Measurements from ENCODE around the gene CLTRN. TPM values are rescaled to one million over a fixed set of nuclear protein-coding genes. Genes with fewer than 3 reads are reported as not detected.

CLTRN gene
- total RNA-seq, 1 donor from 2014 or later = 0.90 TPM

GRCh38 chrX:15678339-15678738 lies 13.7 kb upstream of the CLTRN start:
- DNase-seq = no peak
- no peak for ATAC-seq
- Histone ChIP-seq H3K9me3 (no peaks in the 10 kb centered on the region), H3K27me3 (no peaks in the 10 kb centered on the region), H3K4me1 (no peaks in the 10 kb centered on the region), H3K27ac (no peak overlapping the region), H3K36me3 (no peaks in the 10 kb centered on the region), H3K4me3 (no peak overlapping the region)
- no peak for TF ChIP-seq CTCF (IDR thresholded peaks at IDR 0.05)
- intact Hi-C loops (cut with DNase I) = no loop called here

GRCh38 chrX:15676886-15677285 lies 12.3 kb upstream of the CLTRN start:
- intact Hi-C loops (cut with DNase I) = no loop called here
- DNase-seq (no peak), ATAC-seq (no peak)
- H3K9me3 ChIP-seq = no peaks in the 10 kb centered on the region
- H3K4me3 ChIP-seq = no peak overlapping the region
- no peak for TF ChIP-seq CTCF (IDR thresholded peaks at IDR 0.05)
- H3K4me1 ChIP-seq = no peaks in the 10 kb centered on the region
- H3K27ac ChIP-seq = no peak overlapping the region
- H3K36me3 ChIP-seq = no peaks in the 10 kb centered on the region
- H3K27me3 ChIP-seq = no peaks in the 10 kb centered on the region

- Histone ChIP-seq H3K27ac (peak overlapping the region; percentile 97), H3K9me3 (no peaks in the 10 kb centered on the region), H3K36me3 (no peaks in the 10 kb centered on the region), H3K4me1 (no peaks in the 10 kb centered on the region), H3K4me3 (peak overlapping the region; percentile 64), H3K27me3 (no peaks in the 10 kb centered on the region)
- no peak for TF ChIP-seq CTCF (IDR thresholded peaks at IDR 0.05)
- intact Hi-C loops (cut with DNase I) = no loop called here
- peak; percentile 89 for DNase-seq
- ATAC-seq = peak; percentile 85
Observed at GRCh38 chrX:15675490-15675921, 10.9 kb upstream of the CLTRN start.

GRCh38 chrX:15674841-15675489 lies 10.4 kb upstream of the CLTRN start:
- DNase-seq = peak; percentile 94
- Histone ChIP-seq H3K36me3 (no peaks in the 10 kb centered on the region), H3K4me3 (peak overlapping the region; percentile 64), H3K27ac (peak overlapping the region; percentile 97), H3K27me3 (no peaks in the 10 kb centered on the region), H3K9me3 (no peaks in the 10 kb centered on the region), H3K4me1 (no peaks in the 10 kb centered on the region)
- intact Hi-C loops (cut with DNase I) = no loop called here
- no peak for TF ChIP-seq CTCF (IDR thresholded peaks at IDR 0.05)
- peak; percentile 94 for ATAC-seq

GRCh38 chrX:15674514-15674840 lies 9.9 kb upstream of the CLTRN start:
- intact Hi-C loops (cut with DNase I) = no loop called here
- no peak for DNase-seq

More at GRCh38 chrX:15674514-15674840, 9.9 kb upstream of the CLTRN start:
- H3K4me3 ChIP-seq = peak overlapping the region; percentile 64
- ATAC-seq = no peak
- no peak for TF ChIP-seq CTCF (IDR thresholded peaks at IDR 0.05)
- no peaks in the 10 kb centered on the region for H3K27me3 ChIP-seq
- H3K36me3 ChIP-seq = no peaks in the 10 kb centered on the region
- peak overlapping the region; percentile 97 for H3K27ac ChIP-seq
- no peaks in the 10 kb centered on the region for H3K4me1 ChIP-seq
- no peaks in the 10 kb centered on the region for H3K9me3 ChIP-seq
